Measurements from ENCODE around the gene NEK4.

NEK4 gene

DNA sequence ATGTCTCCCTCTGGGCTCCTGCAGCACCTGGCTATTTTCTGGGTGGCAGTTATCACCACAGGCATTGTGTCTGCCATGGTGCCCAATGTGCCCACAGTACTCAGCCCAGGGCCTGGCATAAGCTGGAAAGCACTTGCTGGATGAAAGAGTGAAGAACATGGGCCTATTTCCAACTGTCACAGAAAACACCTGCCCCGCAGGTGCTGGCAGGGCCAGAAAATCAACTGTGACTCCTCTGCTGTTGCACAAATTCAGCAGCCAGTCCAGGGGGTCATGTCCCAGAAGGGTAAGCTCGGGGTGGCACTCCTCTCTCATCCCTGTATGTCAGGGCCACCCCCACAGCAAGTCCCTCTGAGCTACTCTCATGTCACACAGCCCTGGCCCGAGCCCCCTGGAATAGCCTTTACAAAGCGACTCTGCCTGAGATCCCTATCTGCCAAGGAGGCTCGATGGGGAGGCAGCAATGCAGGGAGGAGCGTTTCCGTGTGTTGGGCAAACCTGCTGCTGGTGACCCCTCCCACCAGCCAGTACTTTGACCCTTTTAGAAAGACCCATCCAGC lies 40.8 kb upstream of the NEK4 start:
- TF ChIP-seq, protein P1, sequence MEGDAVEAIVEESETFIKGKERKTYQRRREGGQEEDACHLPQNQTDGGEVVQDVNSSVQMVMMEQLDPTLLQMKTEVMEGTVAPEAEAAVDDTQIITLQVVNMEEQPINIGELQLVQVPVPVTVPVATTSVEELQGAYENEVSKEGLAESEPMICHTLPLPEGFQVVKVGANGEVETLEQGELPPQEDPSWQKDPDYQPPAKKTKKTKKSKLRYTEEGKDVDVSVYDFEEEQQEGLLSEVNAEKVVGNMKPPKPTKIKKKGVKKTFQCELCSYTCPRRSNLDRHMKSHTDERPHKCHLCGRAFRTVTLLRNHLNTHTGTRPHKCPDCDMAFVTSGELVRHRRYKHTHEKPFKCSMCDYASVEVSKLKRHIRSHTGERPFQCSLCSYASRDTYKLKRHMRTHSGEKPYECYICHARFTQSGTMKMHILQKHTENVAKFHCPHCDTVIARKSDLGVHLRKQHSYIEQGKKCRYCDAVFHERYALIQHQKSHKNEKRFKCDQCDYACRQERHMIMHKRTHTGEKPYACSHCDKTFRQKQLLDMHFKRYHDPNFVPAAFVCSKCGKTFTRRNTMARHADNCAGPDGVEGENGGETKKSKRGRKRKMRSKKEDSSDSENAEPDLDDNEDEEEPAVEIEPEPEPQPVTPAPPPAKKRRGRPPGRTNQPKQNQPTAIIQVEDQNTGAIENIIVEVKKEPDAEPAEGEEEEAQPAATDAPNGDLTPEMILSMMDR (IDR thresholded peaks at IDR 0.05; ENCODE audit: low read depth, low read length) = no peak
- no peak for DNase-seq (ENCODE audit: extremely low read depth, low read depth)

DNA sequence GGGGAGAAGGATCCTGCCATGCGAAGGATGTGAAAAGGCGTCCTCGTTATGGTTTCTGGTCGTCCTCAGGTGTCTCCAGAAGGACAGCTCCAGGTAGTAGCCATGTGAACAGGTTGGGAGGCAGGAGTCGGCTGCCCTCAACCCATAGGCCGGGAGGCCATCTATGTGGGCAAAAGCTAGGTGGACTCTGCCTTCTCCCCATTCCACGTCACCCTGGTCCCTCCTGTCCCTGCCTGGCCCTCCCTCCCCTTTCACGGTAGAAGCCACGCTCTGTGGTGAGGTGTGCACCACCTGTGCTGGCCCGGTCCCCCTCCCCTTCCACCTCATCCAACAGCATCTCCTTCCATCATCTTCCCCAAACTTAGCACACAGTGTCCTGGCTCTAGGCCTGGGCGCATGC lies 40.2 kb upstream of the NEK4 start:
- TF ChIP-seq, protein P1 (IDR thresholded peaks at IDR 0.05; ENCODE audit: low read depth, low read length) = no peak
- no peak for DNase-seq (ENCODE audit: extremely low read depth, low read depth)

DNA sequence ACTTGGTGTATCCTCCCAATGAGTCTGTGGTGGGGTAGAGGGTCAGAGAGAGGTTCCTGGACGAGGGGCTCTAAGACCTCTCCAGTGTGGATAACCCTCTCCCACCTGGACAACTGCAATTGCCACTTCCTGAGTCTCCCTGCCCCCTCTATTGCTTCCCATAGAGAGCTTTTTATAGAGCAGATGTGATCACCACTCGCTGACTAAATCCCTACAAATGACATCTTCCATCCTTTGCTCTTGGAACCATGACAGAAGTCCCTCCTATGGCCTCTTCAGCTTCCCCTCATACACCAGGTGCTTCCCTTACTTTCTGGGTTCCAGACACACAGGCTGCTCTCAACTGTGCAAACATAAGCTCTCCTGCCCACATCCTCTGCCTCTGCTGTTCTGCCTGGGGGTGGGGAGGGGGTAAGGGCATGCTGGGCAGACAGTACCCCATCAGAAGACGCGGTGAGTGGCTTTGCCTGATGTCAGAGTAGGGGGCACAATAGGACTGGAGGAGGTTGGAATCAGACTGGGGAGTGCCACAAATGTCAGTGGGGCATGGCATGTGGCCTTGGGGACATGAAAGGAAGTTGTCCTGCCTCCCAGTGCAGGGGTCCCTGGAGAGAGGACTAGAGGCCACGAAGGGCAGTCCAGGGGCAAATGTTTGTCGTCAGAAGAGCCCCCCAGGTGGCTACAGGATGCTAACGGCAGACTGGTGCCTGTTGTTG lies 39.1 kb upstream of the NEK4 start:
- DNase-seq (ENCODE audit: extremely low read depth, low read depth) = no peak
- TF ChIP-seq, protein P1 (IDR thresholded peaks at IDR 0.05; ENCODE audit: low read depth, low read length) = no peak

DNA sequence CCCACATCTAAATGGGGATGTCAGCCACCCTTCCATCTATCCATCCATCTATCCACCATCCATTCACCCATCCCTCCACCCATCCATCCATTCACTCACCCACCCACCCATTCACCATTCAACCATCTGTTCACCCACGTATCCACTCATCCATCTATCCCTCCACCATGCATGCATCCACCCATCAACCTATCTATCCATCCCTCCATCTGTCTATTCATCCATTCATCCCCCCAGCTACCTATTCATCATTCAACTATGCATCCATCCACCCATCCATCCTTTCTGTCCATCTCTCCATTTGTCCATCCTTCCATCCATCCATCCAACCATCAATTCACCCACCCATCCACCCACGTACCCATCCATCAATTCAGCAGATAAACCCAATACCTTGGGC lies 38.4 kb upstream of the NEK4 start:
- DNase-seq (ENCODE audit: extremely low read depth, low read depth) = no peak
- TF ChIP-seq, protein P1 (IDR thresholded peaks at IDR 0.05; ENCODE audit: low read depth, low read length) = no peak

DNA sequence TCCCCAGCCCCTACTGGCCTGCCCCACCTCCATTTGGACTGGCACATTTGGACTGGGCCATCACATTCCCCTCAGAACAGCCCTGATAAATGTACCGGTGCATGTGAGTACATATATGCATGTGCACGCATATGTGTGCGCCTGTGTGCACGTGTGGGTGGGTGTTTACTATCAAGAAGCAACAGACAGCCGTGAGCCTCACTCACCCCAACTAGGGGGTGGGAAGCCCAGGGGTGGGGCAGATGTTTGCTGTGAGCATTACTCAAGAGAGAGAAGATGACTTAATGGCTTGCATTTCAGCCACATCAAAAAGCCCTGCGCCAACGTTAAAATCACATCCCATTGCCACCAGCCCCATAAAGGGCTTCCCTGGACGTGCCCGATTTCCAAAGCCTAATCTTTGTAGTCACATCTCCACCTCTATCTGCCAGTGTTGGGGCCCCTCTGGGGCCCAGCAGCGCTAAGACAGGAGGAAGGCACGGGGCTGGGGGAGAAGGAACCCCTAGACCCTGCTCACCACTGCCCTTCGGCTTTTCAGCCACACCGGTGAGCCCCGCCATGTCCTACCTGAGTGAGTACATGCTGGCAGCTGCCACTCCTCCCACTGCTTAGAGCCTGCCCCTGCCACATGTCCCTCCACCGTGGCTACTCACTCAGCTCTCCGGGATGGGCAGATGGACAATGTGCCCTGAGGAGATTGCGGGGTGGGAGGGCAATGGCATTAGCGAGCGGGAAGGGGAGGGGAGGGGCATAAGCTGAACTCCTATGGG lies 34.7 kb upstream of the NEK4 start:
- TF ChIP-seq, protein P1 (IDR thresholded peaks at IDR 0.05; ENCODE audit: low read depth, low read length) = no peak
- no peak for DNase-seq (ENCODE audit: extremely low read depth, low read depth)

DNA sequence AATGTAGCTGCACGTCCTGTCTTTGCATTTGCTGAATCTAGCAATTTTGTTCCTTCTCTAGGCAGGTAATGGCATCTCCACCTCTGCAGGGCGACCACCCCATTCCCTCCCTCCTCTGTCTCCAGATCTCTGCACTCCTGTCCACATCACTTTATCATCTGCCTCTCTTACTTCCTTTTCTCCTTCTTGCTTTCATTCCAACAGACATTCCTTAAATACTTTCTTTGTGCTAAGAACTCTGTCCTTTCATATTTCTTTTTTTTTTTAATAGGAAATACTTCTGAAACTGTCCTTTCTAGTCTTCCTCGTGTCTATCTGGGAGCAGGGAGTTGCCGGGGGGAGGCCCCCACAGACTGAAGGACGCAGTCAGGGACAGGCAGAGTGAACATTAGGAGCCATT lies 31.1 kb upstream of the NEK4 start:
- DNase-seq (ENCODE audit: extremely low read depth, low read depth) = no peak
- TF ChIP-seq, protein P1 (IDR thresholded peaks at IDR 0.05; ENCODE audit: low read depth, low read length) = no peak

DNA sequence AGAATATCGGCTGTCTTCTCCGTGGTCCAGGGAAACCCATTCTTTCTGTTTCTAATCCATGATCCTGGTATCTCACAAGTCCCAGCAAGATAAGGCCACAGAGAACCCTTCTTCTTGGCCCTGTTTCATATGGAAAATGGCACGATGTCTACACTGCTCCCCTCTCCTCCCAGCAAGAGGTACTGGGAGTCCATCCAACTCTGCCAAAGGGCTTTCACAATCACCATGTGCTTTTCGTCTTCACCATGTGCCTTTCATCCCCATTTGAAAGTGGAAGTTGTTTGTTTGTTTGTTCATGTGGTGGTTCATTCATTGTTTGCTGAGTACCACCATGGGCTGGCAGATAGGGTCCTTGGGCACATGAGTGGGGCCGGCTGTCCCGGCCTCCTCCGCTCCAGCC lies 29.3 kb upstream of the NEK4 start:
- DNase-seq (ENCODE audit: extremely low read depth, low read depth) = no peak
- TF ChIP-seq, protein P1 (IDR thresholded peaks at IDR 0.05; ENCODE audit: low read depth, low read length) = no peak

Measured in AG09319 (cell line).